Measurements from ENCODE around the gene ETV5.

Gene ETV5

DNA sequence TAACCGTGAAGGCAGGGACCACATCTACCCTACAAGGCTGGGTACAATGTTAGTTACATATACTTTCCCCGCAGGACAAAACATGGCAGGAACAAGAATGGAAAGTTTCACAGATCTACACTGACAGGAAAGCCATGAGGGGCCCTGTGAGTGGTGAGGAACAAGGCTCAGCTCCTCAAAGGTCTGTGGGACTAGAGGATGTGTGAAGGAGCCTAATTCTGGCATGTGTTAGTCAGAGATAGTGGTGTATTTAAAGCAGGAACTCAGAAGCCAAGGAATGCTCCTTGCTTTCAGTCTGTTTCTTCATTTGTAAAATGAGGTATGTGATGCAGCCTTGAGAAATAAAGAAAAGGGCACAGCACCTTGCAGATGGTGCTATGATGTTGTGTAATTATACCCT, 25.1 kb downstream of the ETV5 start:
- CTCF ChIA-PET = no interaction called here
- TF ChIP-seq ARNT (IDR thresholded peaks at IDR 0.05) (no peak), LEF1 (IDR thresholded peaks at IDR 0.05; ENCODE audit: borderline replicate concordance) (no peak), SP1 (IDR thresholded peaks at IDR 0.05) (no peak), ZNF384 (IDR thresholded peaks at IDR 0.05) (no peak), TARDBP (IDR thresholded peaks at IDR 0.05) (no peak), ELF4 (IDR thresholded peaks at IDR 0.05) (no peak), FOXK2 (IDR thresholded peaks at IDR 0.05) (no peak), BHLHE40 (IDR thresholded peaks at IDR 0.05; ENCODE audit: borderline replicate concordance) (no peak), NFRKB (IDR thresholded peaks at IDR 0.05) (no peak), L3MBTL2 (conservative IDR thresholded peaks at IDR 0.05) (no peak), FOXA1 (IDR thresholded peaks at IDR 0.05) (no peak), HDGF (IDR thresholded peaks at IDR 0.05; ENCODE audit: borderline replicate concordance) (no peak), SUZ12 (IDR thresholded peaks at IDR 0.05) (no peak), FOXM1 (IDR thresholded peaks at IDR 0.05; ENCODE audit: borderline replicate concordance) (no peak), CTBP1 (IDR thresholded peaks at IDR 0.05; ENCODE audit: borderline replicate concordance) (no peak)
- TF ChIP-seq, protein P1, sequence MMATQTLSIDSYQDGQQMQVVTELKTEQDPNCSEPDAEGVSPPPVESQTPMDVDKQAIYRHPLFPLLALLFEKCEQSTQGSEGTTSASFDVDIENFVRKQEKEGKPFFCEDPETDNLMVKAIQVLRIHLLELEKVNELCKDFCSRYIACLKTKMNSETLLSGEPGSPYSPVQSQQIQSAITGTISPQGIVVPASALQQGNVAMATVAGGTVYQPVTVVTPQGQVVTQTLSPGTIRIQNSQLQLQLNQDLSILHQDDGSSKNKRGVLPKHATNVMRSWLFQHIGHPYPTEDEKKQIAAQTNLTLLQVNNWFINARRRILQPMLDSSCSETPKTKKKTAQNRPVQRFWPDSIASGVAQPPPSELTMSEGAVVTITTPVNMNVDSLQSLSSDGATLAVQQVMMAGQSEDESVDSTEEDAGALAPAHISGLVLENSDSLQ (IDR thresholded peaks at IDR 0.05) = no peak
- DNase-seq (ENCODE audit: extremely low spot score) = no peak
- POLR2A ChIA-PET = no interaction called here

DNA sequence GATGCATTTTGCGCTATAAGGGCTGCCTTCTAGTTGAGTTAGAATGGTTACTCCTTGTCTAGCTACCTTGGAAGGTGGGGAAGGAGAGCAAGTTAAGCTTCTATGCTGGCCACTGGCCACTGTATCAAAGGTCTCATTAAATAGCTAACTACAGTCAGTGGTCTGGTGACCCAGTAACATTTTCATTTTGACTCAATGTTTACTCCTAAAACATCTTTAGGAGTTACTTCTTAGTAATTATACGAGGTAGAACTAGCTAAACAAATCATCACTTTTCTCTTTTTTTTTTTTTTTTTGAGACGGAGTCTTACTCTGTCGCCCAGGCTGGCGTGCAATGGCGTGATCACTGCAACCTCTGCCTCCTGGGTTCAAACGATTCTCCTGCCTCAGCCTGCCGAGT, 26.7 kb downstream of the ETV5 start:
- no peak for TF ChIP-seq LEF1 (IDR thresholded peaks at IDR 0.05; ENCODE audit: borderline replicate concordance)
- TF ChIP-seq L3MBTL2 (conservative IDR thresholded peaks at IDR 0.05) = no peak
- no peak for TF ChIP-seq BHLHE40 (IDR thresholded peaks at IDR 0.05; ENCODE audit: borderline replicate concordance)
- ChIA-PET POLR2A (no interaction called here), CTCF (no interaction called here)
- no peak for DNase-seq (ENCODE audit: extremely low spot score)

DNA sequence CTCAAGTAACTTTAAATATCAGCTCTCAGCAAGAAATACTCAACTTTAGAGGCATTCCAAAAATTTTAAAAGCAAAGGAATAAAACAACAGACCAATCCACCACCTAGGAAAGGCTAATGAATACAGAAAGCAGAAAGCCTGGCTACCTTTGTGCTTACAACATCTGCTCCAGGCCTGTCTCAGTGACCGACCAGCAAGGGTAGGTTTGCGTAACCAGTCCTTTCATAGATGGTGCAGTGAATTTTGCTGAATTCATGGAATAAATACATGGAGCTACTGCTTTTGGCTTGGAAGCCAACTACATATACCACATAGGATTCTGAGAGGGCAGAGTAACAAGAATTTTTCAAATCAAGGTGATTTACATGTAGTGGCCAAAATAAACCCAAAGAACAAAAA, 27.2 kb downstream of the ETV5 start:
- TF ChIP-seq FOXK2 (IDR thresholded peaks at IDR 0.05) (no peak), BHLHE40 (IDR thresholded peaks at IDR 0.05; ENCODE audit: borderline replicate concordance) (no peak), ELF4 (IDR thresholded peaks at IDR 0.05) (no peak), ZNF384 (IDR thresholded peaks at IDR 0.05) (no peak), SUZ12 (IDR thresholded peaks at IDR 0.05) (no peak), TARDBP (IDR thresholded peaks at IDR 0.05) (no peak), SP1 (IDR thresholded peaks at IDR 0.05) (no peak), FOXM1 (IDR thresholded peaks at IDR 0.05; ENCODE audit: borderline replicate concordance) (no peak), L3MBTL2 (conservative IDR thresholded peaks at IDR 0.05) (no peak), CTBP1 (IDR thresholded peaks at IDR 0.05; ENCODE audit: borderline replicate concordance) (no peak), HDGF (IDR thresholded peaks at IDR 0.05; ENCODE audit: borderline replicate concordance) (no peak)
- TF ChIP-seq, protein P1 (IDR thresholded peaks at IDR 0.05) = no peak
- ChIA-PET CTCF (no interaction called here), POLR2A (no interaction called here)
- no peak for DNase-seq (ENCODE audit: extremely low spot score)

DNA sequence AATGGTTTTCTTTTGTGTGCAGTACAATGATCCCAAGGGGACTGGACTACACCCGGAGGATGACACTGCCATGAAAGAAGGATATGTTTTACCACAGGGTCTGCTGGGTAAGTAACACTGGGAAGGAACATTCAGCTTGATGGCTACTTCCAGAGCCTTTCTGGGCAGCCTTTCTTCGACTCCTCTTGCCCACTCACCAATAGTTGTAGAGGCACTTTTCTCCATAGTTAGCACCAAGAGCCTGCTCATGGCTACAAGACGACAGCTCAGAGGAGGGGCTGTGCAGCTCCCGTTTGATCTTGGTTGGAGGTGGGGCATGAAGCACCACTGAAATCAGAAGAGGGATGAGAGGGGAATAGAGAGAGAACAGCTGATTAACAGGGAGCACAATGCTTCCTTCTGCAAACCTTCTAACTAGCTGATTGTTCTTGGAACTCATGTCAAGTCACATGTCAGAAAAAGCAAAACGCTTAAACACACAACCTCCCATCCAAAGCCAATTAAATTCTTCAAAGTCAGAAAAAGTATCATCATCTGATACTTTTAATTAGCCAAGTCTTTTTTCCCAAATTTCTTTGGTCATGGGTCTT, 27.9 kb downstream of the ETV5 start:
- TF ChIP-seq ZNF384 (IDR thresholded peaks at IDR 0.05) (no peak), TARDBP (IDR thresholded peaks at IDR 0.05) (no peak), LEF1 (IDR thresholded peaks at IDR 0.05; ENCODE audit: borderline replicate concordance) (no peak), SUZ12 (IDR thresholded peaks at IDR 0.05) (no peak), CTBP1 (IDR thresholded peaks at IDR 0.05; ENCODE audit: borderline replicate concordance) (no peak), FOXK2 (IDR thresholded peaks at IDR 0.05) (no peak)
- TF ChIP-seq, protein P1 (IDR thresholded peaks at IDR 0.05) = no peak
- POLR2A ChIA-PET = no interaction called here
- DNase-seq (ENCODE audit: extremely low spot score) = no peak
- CTCF ChIA-PET = no interaction called here

DNA sequence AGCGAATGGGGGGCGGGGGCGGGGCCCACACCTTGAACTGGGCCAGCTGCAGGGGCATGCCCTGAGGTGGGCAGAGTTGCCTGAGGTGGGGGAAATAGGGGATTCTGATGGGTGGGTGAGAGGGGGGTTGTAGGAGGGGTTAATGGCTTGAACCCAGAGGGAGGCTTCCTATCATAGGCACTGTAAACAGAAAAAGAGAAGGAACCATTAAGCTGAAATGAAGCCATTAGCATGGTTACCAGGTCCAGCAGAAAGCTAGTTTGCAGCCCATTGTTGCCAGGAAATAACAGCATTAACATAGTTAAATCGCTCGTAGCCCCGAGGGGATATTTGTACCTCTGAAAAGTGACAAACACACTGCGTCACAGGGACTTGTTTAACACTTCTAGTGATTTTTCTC, 29.0 kb downstream of the ETV5 start:
- no peak for DNase-seq (ENCODE audit: extremely low spot score)
- TF ChIP-seq, protein P1 (IDR thresholded peaks at IDR 0.05) = no peak
- TF ChIP-seq CTBP1 (IDR thresholded peaks at IDR 0.05; ENCODE audit: borderline replicate concordance) = no peak
- no peak for TF ChIP-seq SUZ12 (IDR thresholded peaks at IDR 0.05)
- no peak for TF ChIP-seq ELF4 (IDR thresholded peaks at IDR 0.05)
- no peak for TF ChIP-seq FOXK2 (IDR thresholded peaks at IDR 0.05)
- TF ChIP-seq SP1 (IDR thresholded peaks at IDR 0.05) = no peak
- TF ChIP-seq FOXM1 (IDR thresholded peaks at IDR 0.05; ENCODE audit: borderline replicate concordance) = no peak
- TF ChIP-seq FOXA1 (IDR thresholded peaks at IDR 0.05) = no peak
- TF ChIP-seq L3MBTL2 (conservative IDR thresholded peaks at IDR 0.05) = no peak
- TF ChIP-seq LEF1 (IDR thresholded peaks at IDR 0.05; ENCODE audit: borderline replicate concordance) = no peak
- TF ChIP-seq ARNT (IDR thresholded peaks at IDR 0.05) = no peak
- TF ChIP-seq BHLHE40 (IDR thresholded peaks at IDR 0.05; ENCODE audit: borderline replicate concordance) = no peak
- TF ChIP-seq ZNF384 (IDR thresholded peaks at IDR 0.05) = no peak
- no peak for TF ChIP-seq HDGF (IDR thresholded peaks at IDR 0.05; ENCODE audit: borderline replicate concordance)
- no peak for TF ChIP-seq TARDBP (IDR thresholded peaks at IDR 0.05)
- no peak for TF ChIP-seq NFRKB (IDR thresholded peaks at IDR 0.05)
- ChIA-PET CTCF (no interaction called here), POLR2A (no interaction called here)

DNA sequence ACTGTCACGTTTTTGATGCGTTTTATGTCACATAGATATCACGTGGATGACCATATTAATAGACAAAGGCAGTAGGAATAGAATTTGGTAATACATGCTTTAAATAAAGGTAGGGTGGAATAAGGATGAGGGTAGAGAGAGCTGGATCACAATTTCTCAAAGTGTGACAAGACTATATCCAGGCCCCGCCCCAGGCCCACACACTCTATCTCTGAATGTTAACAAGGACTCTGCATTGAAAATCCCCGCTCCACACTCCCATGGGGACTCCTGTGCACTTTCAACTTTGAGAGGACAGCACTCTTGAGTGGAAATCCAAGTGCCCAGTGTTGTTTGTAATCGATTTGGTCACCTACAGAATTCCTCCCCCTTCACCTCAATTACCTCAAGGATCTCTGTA, 31.4 kb downstream of the ETV5 start:
- no peak for TF ChIP-seq SUZ12 (IDR thresholded peaks at IDR 0.05)
- no peak for TF ChIP-seq ZNF384 (IDR thresholded peaks at IDR 0.05)
- no peak for TF ChIP-seq NFRKB (IDR thresholded peaks at IDR 0.05)
- POLR2A ChIA-PET = no interaction called here
- CTCF ChIA-PET = no interaction called here
- DNase-seq (ENCODE audit: extremely low spot score) = no peak

Measured in HEK293T (cell line).